HG02571 (cell line): ENCODE results near the gene ZFYVE27.

Experiments
- ATAC-seq: cut with Tn5 transposase; IDR thresholded peaks from one replicate; pipeline ENCODE4 v1.9.1; 2021; ENCODE audit warnings: mild to moderate bottlenecking, moderate library complexity; ENCODE audit not compliant: unreplicated experiment

ZFYVE27 gene

DNA sequence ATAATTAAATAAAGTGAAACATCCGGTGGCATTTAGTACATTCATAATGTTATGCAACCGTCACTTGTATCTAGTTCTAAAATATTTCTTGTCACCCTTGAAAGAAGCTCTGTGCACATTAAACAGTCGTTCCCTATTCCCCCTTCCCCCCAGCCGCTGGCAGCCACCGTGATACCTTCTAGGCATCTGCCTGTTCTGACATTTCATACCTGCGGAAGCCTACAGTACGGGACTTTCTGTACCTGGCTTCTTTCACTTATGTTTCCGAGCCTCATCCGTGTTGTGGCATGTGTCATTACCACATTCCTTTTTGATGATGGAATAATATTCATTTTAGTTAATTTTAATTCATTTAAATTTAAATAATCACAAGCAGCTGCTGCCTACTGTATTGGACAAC lies 48.8 kb downstream of the ZFYVE27 start:
- no peak for ATAC-seq

DNA sequence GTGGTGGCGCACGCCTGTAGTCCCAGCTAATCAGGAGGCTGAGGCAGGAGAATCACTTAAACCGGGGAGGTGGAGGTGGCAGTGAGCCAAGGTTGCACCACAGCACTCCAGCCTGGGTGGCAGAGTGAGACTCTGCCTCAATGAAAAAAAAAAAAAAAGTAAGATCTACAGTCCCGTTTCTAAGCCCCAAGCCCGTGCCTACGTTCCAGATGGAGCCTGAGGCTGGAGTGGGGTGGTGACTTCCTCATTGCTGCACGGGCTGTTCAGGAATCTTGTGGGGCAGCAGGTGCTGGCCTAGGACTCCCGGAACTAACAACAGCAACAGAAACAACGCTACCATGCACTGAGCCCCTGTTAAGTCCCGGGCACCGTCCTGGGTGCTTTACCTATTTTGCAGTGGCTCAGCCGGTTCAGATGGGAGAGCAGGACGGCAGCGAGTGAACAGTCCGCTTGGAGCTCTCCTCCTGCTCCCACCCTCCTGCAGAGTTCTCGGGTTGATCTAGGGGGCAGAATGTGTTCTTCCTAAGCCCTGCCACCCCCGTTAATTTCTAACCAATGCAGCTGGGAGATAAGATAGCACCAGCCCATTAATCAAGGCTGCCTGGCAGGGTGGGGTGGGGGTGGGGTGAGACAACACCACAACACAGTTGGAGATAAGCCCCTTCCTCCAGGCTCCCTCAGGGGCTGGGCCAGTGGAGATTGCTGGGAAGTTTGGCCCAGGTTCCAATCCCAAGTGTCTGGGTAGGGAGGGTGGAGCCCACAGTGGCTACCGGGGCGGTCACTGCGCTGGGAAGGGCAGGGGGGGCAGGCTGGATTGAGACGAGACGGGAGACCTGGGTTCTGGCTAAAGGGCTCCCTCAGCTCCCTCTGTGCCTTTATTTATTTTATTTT lies 51.9 kb downstream of the ZFYVE27 start:
- no peak for ATAC-seq

DNA sequence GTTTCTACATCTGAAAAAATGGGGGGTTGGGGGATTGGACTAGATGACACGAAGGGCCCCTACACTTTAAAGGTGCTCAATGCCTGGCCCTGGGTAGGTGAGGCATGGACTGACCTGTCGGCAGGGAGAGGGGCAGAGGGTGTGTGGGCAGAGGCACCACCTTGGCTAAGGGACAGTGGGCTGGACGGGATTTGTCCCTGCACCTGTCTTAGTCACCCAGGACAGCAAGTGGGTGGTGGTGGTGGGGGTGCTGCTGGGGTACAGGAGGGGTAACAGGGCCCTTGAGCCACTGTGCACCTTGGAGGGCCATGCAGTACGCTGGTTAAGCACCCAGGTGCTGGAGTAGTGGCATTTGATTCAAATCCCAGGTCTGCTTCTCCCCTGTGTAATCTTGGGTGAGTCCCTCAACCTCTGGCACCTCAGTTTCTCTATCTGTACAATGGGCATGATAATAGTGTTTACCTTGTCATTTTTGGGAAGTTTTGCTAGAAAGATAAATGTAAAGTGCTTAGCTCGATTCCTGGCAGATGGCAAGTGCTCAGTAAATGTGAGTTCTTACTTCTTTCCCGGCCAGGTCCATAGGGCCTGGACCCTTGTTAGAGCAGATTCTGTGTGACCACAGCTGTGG lies 53.0 kb downstream of the ZFYVE27 start:
- no peak for ATAC-seq

GRCh38 chr10:97791824-97792721 lies 55.1 kb downstream of the ZFYVE27 start:
- no peak for ATAC-seq

DNA sequence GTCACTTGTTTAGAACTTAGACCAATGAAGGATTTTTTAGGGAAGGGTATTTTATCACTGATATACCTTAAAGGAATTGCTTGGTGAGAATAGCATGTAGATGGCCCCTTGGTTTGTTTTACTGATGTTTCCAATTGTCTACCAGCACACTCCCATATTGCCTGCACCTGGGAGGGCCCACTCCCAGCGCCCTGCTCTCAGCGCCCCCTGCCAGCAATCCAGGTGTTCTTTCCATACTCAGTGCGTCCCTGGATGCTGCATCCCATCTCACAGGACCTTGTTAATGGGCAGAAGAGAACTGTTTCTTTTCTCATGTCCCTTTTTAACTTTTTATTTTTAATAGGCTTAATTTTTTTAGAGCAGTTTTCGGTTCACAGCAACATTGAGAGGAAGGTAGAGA lies 59.0 kb downstream of the ZFYVE27 start:
- no peak for ATAC-seq

DNA sequence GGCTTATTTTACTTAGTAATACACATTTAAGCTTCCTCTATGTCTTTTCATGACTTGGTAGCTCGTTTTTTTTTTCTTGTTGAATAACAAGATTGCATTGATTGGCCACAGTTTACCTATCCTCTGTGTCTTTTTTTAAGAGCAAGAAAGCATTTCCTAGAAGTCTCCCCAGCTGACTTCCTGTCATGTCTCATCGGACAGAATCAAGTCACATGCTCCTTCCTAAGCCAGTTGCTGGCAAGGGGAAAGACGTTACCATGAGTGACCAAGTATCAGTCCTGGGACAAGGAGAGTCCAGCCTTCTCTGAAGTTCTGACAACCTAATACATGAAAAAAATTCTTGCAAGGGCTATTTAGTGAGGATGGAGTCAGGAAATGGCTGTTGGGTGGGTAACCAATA lies 59.7 kb downstream of the ZFYVE27 start:
- no peak for ATAC-seq

DNA sequence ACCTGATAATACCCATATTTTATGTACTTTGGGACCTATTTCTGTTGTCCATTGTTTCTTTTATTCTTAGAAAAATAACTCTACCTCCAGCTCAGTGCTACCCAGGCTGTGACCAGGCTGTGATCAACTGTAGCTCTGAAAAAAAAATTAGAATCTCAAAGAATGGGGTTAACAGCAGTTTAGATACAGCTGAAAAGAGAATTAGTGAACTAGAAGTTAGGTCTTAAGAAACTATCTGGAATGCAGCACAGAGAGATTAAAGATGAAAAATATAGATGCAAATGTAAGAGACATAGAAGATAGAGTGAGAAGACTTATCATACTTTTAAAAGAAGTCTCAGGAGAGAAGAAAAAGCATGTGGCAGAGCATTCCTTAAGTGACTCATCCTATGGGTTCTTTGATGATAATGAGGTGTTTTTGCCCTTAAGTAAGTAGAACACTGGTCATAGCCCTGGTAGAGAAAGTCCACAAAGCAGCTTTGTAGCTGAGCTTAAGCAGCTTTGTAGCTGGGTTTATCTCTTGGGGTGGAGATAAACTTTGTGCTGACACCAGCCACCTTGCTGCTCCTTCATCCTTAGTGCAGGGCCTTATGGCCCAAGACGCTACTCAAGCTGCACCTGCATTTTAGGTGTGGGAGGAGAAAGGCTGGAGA lies 62.2 kb downstream of the ZFYVE27 start:
- no peak for ATAC-seq

DNA sequence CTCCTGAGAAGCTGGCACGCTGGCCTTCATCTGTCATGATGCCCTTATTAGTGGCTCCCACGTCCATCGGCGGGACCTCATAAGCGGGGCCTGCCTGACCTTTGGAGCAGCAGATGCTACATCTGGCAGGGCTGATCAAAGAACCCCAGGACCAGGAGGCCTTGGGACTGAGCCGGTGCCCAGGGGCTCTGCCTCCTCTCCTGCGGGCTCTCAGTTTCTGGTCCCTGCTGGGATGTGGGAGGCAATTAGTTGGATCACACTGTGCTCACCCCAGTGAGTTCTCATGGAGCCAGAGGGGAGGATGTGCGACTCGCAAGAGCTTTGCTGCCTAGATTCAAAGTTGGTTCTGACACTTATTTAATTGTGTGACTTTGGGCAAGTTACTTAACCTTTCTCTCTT lies 63.5 kb downstream of the ZFYVE27 start:
- ATAC-seq: no peak

DNA sequence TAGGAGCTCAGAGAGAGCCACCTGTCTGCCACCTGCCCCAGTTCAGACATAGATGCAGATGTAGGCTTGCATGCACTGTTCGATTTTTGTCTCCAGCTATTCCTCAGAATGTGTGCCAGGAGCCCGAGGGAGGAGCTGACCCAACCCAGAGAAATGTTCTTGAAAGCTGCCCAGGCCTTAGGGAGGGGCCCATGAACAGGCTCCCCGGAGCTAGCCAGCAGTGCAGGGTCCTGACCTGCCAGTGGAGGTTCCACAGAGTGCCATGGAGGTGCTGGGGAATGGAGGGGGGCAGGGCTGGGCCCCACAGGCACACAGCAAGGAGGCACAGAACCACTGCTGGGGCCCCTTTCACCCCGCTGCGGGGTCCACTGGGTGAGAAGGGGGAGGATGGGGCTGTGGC lies 64.5 kb downstream of the ZFYVE27 start:
- no peak for ATAC-seq

GRCh38 chr10:97805096-97805884 lies 68.4 kb downstream of the ZFYVE27 start:
- no peak for ATAC-seq

DNA sequence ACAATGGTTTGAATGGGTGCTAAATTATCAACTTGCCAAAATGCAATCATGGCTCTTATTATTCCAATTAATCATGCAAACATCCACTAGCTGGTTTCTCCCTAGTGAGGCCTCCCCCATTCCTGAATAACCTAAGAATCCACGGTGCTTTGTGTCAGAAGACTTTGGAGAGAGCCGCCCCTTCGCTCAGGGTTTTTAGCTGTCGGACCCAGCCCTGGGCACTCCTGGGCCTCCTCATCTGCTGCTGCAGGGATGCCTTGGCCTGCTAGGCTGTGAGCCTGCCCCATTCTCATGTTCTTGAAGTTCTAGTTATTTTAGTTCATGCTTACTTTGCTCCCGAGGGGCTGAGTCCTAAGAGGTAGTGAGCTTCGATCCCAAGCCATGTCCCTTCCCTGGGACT lies 69.0 kb downstream of the ZFYVE27 start:
- ATAC-seq: no peak

- no peak for ATAC-seq
Observed at GRCh38 chr10:97810446-97810845, 73.5 kb downstream of the ZFYVE27 start.
